SKM-1 treated with dmso at 0.1 percent for 144 hours (cell line): ENCODE results near the gene PRAMEF12.
"Not testable (repeated sequence)": the region's sequence is repeated elsewhere in the genome, so short reads cannot be mapped to it uniquely, and the experiment has no call there.

Source experiments
- DNase-seq: peaks from one replicate; lab custom pipeline; 2025; ENCODE audit not compliant: unreplicated experiment; lab: John Stamatoyannopoulos, UW

PRAMEF12 gene

GRCh38 chr1:12773438-12773837 is at the start of gene PRAMEF12:
Gene PRAMEF12 (plus strand): TSS chr1:12773738. CDS start chr1:12774868, 1,130 bp downstream.
- DNase-seq = no peak

GRCh38 chr1:12728391-12728790 is 45.1 kb upstream of the PRAMEF12 start:
- no peak for DNase-seq

GRCh38 chr1:12730156-12730555 is 43.4 kb upstream of the PRAMEF12 start:
- DNase-seq = no peak

GRCh38 chr1:12731084-12731483 is 42.5 kb upstream of the PRAMEF12 start:
- DNase-seq = not testable (repeated sequence)

GRCh38 chr1:12734651-12735050 is 38.9 kb upstream of the PRAMEF12 start:
- no peak for DNase-seq

GRCh38 chr1:12738934-12739333 is 34.6 kb upstream of the PRAMEF12 start:
- DNase-seq = no peak

GRCh38 chr1:12739613-12740012 is 33.9 kb upstream of the PRAMEF12 start:
- no peak for DNase-seq

GRCh38 chr1:12741946-12742345 is 31.6 kb upstream of the PRAMEF12 start:
- no peak for DNase-seq

- DNase-seq = no peak
These were observed 28.2 kb upstream of the PRAMEF12 start for GRCh38 chr1:12745126-12745991.

- no peak for DNase-seq
These were observed 27.6 kb upstream of the PRAMEF12 start, which contains the start of gene CFAP107 for GRCh38 chr1:12745992-12746323. Gene CFAP107 (plus strand): TSS chr1:12746200. CDS start chr1:12746431, 231 bp downstream.

- no peak for DNase-seq
These were observed 24.7 kb upstream of the PRAMEF12 start for GRCh38 chr1:12748778-12749355.

- no peak for DNase-seq
These were observed 18.8 kb upstream of the PRAMEF12 start for GRCh38 chr1:12754738-12755137.

GRCh38 chr1:12756273-12756672 is 17.3 kb upstream of the PRAMEF12 start:
- no peak for DNase-seq

GRCh38 chr1:12756768-12757413 is 16.6 kb upstream of the PRAMEF12 start:
- DNase-seq = no peak

GRCh38 chr1:12757836-12758235 is 15.7 kb upstream of the PRAMEF12 start:
- no peak for DNase-seq

- DNase-seq = no peak
These were observed 13.2 kb upstream of the PRAMEF12 start for GRCh38 chr1:12760256-12760795.

- no peak for DNase-seq
These were observed 11.8 kb upstream of the PRAMEF12 start for GRCh38 chr1:12761781-12762180.

- DNase-seq = no peak
These were observed 10.8 kb upstream of the PRAMEF12 start for GRCh38 chr1:12762766-12763165.

- no peak for DNase-seq
These were observed 10.1 kb upstream of the PRAMEF12 start for GRCh38 chr1:12763479-12763878.

GRCh38 chr1:12764016-12764415 is 9.5 kb upstream of the PRAMEF12 start:
- DNase-seq = no peak

GRCh38 chr1:12769031-12769430 is 4.5 kb upstream of the PRAMEF12 start:
- DNase-seq = no peak
